ENCODE data around the gene SEZ6L.

SEZ6L gene

DNA sequence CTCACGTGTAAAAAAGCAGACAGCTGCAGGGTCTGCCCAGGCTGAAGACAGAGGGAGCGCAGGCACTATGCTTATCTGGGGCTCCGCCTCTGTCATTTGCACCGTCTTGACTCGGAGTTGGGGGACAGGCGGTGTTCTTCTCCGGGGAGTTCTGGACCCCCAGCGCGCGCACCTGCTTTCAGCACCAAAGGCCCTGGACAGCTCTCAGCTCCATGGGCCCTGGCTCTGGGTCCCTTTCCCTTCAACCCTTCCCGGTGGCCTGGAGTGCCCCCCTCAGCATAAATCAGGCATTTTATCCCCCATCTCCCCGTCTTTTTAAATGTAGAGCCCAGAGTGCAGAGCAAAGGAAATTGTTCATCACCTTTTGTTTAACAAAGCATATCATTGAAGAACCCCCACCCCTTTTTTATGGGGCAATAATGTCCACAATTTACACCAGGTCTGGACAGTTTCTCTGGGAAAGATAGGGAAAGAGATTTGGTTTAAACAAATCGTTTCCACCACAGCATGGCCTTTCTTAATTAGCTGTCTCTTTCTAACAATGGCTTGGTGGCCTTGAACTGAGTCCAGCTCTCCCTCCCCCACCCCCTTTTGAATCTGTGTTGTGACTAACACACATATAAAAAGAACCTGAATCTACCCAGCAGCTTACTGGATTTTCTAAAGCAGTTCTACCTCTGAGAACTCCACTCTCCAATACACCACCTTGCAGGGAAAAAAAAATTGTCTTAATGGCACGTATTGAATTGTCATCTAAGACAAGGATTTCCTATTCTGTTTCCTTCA, 1.7 kb downstream of the SEZ6L start:
- peak in 34 of 42 donors; percentile 10 to 64 (median 28) for DNase-seq
- intact Hi-C loops (cut with DNase I), result no loop called here

DNA sequence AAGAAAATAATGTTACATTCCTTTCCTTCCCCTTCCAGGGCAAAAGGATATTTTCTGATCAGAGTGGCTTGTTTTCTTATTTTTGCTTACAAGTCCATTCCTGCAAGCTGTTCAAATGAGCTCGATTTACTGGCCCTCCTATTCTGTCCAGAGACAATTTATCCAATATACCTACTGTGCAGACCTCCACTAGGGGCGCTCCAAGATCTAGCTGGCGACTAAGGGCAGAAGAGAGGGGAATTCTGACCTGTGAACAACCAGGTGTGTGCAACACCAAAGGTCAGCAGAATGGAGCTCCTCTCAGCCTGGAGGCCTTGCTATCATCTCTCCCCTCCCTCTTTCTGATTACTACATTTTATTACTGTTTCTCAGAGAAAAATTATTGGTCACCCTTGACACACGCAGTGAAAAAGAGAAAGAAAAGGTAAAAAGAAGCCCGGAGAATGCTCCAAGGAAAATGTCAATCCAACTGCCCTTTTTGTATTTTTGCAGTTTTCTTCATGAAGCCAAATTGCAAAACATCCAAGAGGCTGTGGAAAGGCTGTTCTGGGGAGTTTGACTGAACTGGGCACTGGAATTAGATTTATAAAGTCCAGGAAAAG, 3.2 kb downstream of the SEZ6L start:
- intact Hi-C loops (cut with DNase I), result no loop called here
- DNase-seq, result peak in 37 of 42 donors; percentile 19 to 81 (median 51)

DNA sequence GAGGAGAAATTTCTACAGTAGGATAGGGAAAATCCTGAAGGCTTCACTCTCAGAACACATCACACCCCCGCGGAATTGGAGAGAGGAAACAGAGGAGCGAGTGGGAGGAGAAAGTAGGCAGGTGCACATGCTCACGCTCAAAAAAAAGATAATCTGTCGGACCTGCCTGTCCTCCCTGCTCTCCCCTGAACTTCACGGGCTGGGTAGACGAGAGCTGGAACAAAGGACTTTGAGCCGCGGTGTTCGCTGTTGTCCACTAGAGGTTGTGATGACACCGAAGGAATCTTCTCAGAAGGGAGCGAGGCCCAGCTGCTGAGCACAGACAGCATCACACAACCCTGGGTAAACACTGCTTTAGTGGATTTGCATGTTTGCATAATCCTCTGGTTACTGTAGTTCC, 5.0 kb downstream of the SEZ6L start:
- peak in 33 of 42 donors; percentile 12 to 72 (median 41) for DNase-seq
- intact Hi-C loops (cut with DNase I), result no loop called here

DNA sequence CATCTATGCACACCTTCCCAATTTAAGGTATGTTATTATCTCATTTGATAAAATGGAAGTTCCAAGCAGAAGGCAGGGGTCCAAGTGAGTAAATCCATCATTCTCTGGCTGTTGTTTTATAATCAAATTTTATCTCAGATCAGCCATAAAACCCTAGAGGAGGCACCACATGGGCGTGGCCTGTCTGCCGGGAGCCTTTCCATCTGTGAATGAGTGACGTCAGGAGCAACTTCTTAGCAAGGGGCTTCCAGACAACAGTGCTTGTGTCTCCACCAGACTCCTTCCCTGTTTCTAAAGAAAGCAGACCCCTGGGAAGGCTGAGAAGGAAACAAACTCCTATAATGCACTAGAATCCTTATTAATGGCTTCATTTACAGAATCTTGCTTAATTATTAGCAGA, 13.5 kb downstream of the SEZ6L start:
- DNase-seq, result no peak

DNA sequence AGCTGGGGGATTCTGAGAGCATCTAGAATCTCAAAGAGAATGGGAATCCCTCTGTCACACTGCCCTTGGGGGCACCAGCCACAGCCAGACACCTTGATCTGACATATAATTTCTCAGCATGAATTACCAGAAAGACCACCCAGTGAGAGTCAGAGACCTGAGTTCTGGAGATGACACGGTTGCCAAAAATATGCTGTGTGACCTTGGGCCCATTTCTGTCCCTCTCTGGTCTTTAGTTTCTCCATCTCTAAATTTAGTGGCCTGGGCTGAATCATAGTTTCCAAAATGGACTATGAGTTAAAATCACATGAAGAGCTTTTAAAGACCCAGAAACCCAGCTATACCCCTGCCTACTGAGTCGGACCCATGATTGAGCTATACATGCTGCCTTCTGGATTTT, 15.9 kb downstream of the SEZ6L start:
- no peak for DNase-seq
- intact Hi-C loops (cut with DNase I), result no loop called here

More for the DNA sequence above, 13.5 kb downstream of the SEZ6L start:
- intact Hi-C loops (cut with DNase I), result no loop called here

DNA sequence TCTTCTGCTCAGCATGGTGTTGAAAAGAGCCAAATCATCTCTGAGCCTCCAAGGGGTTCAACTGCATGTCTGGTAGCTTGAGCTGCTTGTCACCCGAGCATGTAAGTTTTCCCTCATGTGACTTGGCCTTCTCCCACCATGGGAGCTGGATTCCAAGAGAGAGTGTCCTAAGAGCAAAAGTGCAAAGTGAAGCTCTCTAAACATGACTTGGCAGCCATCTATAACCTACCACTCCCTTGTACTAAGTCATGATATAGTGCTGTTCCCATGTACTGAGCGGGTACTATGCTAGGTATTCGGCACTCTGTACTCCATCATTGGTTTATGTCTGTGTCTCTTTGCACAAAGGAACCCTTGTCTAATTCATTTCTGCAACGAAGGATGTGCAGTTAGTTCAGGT, 19.1 kb downstream of the SEZ6L start:
- DNase-seq, result peak in 1 of 42 donors; percentile 10
- intact Hi-C loops (cut with DNase I), result no loop called here

DNA sequence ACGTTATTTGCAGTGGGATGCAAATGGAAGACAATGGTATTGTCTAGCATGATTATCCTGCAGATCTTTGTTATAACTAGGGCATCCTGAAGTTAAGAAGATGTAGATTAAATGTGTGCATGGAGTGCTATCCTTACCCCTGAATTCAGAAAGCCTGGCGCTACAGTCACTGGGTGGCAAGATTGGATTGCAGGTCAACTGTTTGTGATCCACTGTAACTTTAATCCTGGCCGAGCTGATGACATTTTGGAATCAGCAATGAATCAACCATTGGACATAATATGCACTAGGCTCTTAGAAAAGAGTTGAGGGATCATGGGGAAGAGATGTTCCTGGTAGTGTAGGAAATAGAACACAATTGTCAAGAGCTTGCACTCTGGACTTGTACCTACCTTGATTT, 25.1 kb downstream of the SEZ6L start:
- no peak for DNase-seq
- intact Hi-C loops (cut with DNase I), result no loop called here

DNA sequence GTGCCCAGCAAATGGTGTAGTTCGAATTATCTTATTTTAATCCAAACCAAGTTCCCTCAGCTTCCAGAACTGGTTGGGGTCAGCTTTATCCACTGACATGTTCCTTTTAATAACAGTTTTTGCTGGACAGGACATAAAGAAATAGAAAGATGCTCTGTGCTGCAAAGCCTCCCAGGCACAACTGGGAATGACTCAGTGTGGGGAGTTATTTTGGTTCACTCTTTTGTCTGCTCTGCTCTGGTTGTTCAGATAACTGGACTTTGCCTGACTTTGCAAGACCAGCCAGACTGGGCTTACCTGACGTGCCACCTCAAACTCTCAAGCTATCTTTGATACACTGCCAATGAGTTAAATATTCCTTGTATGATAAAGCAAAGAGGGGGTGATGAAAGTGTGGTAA, 25.6 kb downstream of the SEZ6L start:
- no peak for DNase-seq
- intact Hi-C loops (cut with DNase I), result no loop called here

DNA sequence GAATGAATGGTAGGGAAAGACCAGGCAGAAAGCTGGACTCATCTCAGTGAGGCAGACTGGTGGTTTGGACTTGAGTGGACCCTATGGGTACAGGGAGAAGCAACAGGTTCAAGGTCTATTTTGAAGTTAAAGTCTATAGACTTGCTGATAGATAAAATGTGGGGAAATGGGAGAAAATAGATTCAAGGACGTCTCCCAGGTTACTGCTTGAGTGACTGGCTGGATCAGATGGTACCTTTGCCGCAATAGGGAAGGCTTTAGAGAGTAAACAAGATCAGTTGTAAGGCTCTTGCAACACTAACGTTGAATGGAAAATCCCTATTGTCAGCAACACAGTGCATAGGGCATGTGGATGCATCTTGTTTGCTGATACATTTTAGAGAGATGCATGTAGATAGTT, 27.4 kb downstream of the SEZ6L start:
- intact Hi-C loops (cut with DNase I), result no loop called here
- peak in 1 of 42 donors; percentile 4 for DNase-seq

DNA sequence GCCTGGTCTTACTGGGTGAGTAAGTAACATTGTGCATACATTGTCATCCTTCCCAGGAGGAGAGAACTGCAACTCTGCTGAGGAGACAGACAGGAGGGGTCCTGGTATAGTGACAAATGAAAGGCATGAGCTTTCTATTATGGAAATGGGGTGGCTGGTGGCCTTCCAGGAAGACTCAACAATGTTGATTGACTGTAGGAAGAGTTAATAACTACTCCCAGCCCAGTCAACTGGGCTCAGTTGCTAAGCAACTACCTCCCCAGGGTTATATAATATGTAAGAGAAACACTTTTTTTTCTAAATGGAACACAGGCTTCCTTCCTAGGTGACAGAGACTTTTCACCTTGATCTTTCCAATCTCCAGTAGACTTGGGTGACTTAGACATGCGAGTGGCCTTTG, 28.2 kb downstream of the SEZ6L start:
- intact Hi-C loops (cut with DNase I), result no loop called here
- DNase-seq, result peak in 14 of 42 donors; percentile 4 to 58 (median 18)

DNA sequence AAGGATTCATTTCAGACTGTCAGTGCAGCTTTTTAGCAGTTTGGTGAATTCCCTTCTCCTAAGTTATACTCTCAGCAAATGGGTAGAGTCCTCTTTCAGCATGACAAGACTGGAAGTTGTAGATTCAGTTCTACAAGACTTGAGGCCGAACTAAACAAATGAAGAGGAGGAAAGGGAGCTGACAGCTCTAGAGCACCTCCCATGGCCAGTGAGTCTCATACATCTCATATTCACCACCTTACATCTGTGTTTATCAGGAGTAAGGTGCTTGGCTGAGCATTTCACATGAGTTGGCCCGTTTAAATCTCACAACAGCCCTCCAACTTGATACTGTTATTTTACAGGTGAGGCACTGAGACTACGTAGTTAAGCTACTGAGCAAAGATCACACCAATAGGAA, 30.4 kb downstream of the SEZ6L start:
- intact Hi-C loops (cut with DNase I), result no loop called here
- peak in 1 of 42 donors; percentile 28 for DNase-seq

DNA sequence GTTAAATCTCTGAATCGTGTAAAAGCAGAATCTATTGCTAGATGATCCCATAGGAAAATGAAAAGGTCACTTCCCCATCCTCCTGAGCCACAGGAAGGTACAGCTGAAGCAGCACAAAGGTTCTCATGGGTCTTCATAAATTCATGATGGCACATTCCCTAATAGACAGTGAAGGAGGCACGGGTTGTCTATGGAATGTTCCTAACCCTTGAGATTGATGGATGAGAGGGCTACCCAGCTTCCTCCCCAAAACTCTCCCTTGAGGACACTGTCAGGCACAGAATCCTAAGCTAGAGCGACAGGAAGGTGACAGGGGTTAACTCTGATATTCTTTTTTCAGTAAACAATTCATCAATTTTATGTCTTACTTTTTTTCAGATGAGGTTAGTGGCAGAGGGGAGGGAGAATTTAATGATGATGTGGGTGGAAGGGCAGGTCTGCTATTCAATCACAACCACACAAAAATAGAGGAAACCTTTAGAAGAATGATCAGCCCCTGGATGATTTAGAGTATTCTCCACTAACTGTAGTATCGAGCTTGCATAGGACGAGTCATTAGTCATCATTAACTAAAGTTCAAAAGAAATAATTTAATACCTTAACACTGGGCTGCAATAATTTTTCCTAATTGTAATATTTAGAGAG, 33.1 kb downstream of the SEZ6L start:
- no peak for DNase-seq
- intact Hi-C loops (cut with DNase I), result no loop called here

DNA sequence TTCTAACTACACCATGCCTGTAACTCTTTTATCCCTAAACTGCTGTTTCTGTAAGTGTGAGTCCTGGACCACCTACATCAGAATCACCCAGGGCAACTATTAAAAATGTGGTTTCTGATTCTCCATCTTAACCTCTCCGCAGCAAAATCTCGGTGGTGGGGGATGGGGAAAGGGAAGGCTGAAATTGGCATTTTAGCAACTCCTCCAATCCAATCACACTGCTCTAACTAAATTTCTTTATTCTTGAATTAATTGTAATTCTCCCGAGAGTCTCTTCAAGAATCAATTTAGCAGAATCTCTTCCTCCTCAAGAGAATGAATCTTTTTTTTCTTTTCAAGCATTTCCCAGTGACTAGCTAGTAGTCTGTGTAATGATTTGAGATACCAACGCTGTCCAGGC, 36.2 kb downstream of the SEZ6L start:
- DNase-seq, result no peak
- intact Hi-C loops (cut with DNase I), result no loop called here

DNA sequence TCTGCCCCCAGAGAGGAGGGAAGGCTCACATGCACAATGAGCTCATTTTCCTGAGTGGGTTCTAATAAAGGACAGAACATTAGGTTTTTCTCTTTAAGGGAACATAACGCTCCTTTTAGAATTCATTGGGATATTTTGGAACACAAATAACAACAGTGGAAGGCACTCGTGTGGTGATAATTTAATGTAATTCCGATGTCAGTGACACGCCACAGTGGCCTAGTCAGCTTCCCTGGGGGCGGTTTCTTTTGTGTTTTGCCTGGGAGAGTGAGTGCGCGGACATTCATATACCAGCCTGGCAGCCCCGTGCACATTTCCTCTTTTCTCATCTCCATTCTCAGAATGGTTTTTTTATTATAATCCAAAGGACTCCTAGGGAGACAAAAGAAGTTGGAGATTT, 41.1 kb downstream of the SEZ6L start:
- intact Hi-C loops (cut with DNase I), result no loop called here
- no peak for DNase-seq

DNA sequence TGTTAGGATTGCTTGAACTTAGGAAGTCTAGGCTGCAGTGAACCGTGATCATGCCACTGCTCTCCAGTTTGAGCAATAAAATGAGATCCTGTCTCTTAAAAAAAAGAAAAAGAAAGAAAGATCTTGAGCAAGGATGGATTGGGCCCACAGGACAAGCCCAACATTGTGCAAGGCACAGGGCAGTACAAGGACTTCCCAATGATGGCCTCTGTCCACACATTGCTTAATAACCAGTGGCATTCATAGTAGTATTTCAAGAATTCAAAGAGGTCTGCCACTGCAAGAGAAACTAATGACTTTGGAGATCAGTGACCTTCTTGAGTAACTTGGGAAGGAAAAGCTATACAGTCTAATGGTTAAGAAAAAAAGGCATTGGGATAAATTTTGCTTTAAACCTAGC, 44.6 kb downstream of the SEZ6L start:
- DNase-seq, result no peak
- intact Hi-C loops (cut with DNase I), result no loop called here

DNA sequence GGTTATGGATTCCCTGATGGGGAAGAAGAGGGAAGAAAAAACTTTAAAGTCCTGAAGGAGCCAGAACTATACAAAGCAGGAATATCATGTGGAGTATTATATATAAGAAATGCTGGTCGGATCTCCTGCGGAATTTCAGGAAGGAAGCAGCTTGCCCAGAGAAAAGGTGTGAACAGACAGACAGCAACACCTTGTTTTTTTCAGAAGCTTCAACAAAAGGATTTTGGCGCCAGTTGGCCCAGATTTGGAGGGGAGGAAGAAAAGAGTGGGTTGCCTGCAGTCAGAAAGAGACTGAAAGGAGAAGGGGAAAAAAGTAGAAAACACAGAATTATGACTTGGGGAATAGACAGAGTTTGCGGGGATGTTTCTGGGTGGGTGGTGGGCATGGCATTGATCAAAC, 45.2 kb downstream of the SEZ6L start:
- intact Hi-C loops (cut with DNase I), result no loop called here
- DNase-seq, result no peak

DNA sequence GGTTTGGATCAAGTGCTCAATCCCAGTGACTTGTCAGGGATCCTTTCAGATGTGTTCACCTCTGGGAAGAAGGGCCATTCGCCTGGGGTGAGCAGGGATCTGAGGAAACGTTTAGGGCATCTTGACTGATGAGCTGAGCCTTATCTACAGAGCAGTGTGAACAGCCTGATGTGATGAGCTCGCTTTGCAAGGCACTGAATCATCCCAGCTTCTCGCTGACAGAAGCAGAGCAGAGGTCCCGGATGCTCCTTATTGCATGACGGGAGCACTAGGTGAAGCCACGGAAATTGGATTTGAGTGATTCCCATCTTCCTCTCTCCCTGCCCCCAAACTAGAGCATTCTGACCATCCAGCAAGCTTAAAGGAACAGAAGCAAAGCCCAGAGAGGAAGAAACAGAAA, 46.5 kb downstream of the SEZ6L start:
- intact Hi-C loops (cut with DNase I), result no loop called here

DNA sequence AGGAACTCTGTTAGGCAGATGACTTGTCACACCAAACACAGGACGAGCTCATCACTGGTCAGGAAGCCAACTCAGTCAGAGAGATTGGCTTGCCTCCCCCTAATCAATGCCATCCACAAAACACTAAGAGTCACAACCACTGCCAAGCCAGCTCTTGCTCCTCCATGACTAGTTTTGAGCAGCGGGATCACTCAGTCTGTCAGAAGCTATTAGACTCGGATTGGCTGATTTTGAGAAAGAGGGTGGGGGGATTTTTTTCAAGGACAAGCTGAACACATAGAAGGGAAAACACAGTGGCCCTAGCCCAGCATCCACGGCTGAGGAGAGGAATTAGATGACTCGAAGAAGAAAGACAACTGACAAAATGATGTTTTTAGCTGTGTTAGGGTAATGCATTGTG, 55.9 kb downstream of the SEZ6L start:
- intact Hi-C loops (cut with DNase I), result no loop called here
- peak in 1 of 42 donors; percentile 36 for DNase-seq

More for the DNA sequence above, 46.5 kb downstream of the SEZ6L start:
- peak in 3 of 42 donors; percentile 8 to 43 (median 15) for DNase-seq

DNA sequence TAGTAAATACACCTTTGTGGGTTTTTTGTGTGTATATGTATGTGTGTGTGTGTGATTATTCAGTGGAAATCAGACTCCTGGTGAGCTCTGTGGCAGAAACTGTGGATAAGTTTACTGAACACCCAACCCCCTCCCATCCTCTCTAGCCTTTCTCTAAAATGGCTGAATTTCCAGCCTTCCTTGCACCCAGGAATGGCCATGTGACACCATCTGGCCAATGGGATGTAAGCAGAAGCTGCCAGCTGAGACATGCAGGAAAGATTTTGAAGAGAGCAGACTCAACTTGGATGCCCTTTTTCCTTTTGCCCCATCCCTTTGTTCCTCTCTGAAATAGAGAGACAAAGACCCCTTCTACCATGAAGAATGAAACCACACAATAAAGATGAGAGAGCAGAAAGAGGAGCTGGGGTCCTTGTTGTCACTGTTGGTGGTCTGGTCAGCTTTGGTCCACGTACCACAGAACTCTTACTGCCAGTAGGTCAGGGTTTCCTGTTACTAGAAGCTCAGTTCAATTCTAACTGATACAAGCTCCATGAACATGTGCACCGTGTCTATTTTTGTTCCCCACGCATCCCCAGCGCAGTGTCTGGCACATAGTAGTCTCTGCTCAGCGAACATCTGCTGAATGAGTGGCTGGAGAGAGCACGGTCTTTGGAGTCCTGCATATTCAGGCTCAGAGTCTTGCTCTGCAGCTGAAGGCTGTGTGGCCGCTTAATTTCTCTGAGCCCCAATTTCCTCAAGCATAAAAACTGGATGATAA, 57.5 kb downstream of the SEZ6L start:
- peak in 1 of 42 donors; percentile 35 for DNase-seq
- intact Hi-C loops (cut with DNase I), result no loop called here

DNA sequence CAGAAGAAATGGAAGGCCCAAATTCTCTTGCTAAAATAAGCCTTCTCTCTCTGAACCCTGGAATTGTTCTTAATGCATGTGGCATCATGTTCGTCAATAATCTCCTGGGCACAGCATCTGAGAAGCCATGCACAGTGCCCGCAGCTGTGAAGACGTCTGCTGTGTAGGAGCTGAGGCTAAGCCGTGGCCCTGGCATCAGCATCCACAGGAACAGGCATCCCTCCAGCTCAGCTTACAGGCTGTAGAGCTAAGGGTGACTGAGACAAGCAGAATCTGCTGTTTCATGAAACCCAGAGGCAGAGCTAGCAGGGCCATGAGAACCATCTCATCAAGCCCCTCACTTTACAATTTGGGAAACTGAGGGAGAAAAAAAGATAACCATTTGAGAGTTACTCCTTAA, 60.6 kb downstream of the SEZ6L start:
- peak in 5 of 42 donors; percentile 8 to 45 (median 12) for DNase-seq
- intact Hi-C loops (cut with DNase I), result no loop called here

All from head of caudate nucleus (tissue), 42 donors.